Subcutaneous adipose tissue (tissue), 4 donors: ENCODE results near the gene FGF22. TPM values are rescaled to one million over a fixed set of nuclear protein-coding genes. Genes with fewer than 3 reads are reported as not detected.

ENCODE experiments used
- CTCF ChIP-seq: fragments of 450-650 bp; IDR thresholded peaks from one replicate; pipeline ENCODE4 v1.5.1; 2016; ENCODE audit warnings: low read depth, mild to moderate bottlenecking, control low read depth, antibody characterized with exemption, moderate library complexity
- total RNA-seq, 4 donors: library from RNA; depleted of rRNA; stranded (reverse); fragments of >200 nt; gene quantifications; one replicate each; pipeline ENCODE4 v1.1.0, GENCODE V29; 2016

Gene FGF22
- total RNA-seq, 4 donors from 2014 or later = 1.3 to 2.2 TPM; not detected in 2

- TF ChIP-seq CTCF = no peak
These were observed 22.7 kb upstream of the FGF22 start for GRCh38 chr19:616747-617526.

DNA sequence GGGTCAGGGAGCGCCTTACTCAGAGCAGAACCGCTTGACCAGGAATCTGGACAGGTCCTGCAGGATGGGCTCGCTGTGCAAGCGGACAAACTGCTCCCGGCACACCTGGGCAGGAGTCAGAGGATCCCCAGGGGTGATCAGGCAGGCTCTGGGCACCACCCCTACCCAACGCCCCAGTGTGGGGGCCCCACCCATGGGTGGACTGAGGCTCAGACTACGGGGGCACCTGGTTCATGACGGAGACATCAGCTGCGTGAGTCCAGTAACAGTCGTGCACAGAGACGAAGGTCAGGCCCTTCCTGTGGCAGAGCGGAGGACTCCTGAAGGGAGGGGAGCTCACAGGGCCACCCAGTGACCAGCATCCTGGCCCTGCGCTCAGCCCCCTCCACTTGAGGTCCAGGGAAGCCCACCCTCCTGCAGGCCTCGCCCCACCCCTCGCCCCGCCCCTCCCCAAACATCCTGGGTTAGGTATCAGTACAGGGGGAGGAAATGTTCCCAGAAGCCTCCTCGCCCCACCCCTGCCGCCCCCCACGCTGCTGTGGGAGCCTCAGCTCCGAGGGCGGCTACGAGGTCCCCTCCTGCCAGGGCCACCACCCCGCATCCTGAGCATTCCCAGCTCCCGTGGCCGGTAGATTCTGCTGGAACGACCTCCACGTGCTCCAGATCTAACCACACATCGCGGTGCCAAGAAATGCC is 22.0 kb upstream of the FGF22 start:
- no peak for TF ChIP-seq CTCF

GRCh38 chr19:618247-618619 is 21.4 kb upstream of the FGF22 start:
- no peak for TF ChIP-seq CTCF

DNA sequence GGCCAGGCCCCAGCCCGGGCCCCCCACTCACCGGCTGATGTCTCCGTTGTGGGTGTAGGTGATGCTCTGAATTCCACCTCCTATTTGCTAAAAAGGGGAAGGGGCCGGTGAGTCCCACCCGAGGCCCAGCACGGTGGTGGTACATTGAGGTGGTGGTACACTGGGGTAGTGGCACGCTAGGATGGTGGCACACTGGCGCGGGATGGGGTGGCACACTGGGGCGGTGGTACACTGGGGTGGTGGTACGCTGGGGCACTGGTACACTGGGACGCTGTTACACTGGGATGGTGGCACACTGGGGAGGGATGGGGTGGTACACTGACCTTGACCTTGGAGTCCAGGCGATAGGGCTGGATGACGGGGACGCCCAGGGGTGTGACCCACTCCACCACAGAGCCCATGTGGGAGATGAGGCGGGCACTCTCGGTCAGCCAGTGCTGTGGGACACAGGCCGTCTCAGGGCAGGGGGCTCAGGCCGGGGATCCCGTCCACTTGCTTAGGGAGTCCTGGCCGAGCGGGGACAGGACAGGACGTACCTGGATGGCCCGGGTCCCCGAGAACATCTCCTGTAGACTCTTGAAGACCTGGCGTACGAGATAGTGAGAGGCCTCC is 20.9 kb upstream of the FGF22 start:
- TF ChIP-seq CTCF = no peak

DNA sequence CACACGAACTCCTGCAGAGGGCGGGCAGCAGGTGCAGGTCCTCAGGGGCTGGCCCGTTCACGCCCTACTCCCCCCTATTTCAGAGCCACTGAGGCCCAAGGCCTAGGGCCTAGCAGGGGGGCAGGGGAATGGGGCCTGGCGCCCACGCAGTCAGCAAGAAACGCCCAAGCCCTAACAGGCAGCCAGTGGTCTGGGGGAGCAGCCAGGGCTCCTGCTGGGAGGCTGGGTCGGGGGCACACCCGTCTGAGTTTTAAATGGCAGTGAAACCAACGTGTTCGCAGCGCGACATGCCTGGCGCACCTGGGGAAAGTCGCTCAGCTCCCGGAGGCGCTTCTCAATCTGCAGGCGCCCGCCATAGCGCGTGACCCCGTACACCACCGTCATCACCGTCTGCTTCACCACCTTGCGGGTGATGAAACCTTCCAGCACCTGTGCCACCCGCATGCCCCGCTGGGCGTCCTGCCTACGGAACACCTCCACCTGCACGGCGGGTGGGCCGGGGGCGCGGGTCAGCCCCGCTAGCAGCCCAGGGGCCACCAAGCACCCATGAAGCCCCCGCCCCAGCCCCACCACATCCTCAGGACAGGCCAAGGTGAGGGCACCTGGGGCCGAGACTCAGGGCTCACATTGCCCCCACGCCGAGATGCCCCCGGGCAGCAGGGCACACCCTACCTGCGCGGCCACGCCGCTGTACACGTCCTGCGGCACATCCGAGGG is 20.2 kb upstream of the FGF22 start:
- TF ChIP-seq CTCF = no peak

GRCh38 chr19:620166-620862 is 19.4 kb upstream of the FGF22 start:
- no peak for TF ChIP-seq CTCF
